Neural cell (in vitro differentiated cells): Measurements from ENCODE around the gene ADCY4.

Source experiments
- EP300 ChIP-seq: fragments of 450-650 bp; conservative IDR thresholded peaks from 2 replicates; pipeline ENCODE4 v1.6.1; 2014; ENCODE audit warnings: antibody characterized with exemption, mild to moderate bottlenecking, moderate library complexity; ENCODE audit not compliant: poor library complexity, severe bottlenecking
- EZH2 ChIP-seq: fragments of 200-600, 300-800 bp; shearing (Covaris generic), sonication (generic); IDR thresholded peaks from 2 replicates; pipeline ENCODE4 v1.6.1; 2014; ENCODE audit warnings: antibody characterized with exemption, low read length, borderline replicate concordance, mild to moderate bottlenecking; ENCODE audit not compliant: insufficient read depth, poor library complexity, severe bottlenecking

GRCh38 chr14:24382064-24382371 is 47.1 kb upstream of the ADCY4 start:
- TF ChIP-seq EP300 (no peak), EZH2 (no peak)
